SK-N-MC (cell line): Measurements from ENCODE around the gene ASH1L.

Experiments
- EZH2 ChIP-seq: fragments of 200-600 bp; sonication (generic); IDR thresholded peaks from one replicate; pipeline ENCODE4 v1.6.1; 2017; ENCODE audit warnings: antibody characterized with exemption
- FOXP2 ChIP-seq: optimal IDR thresholded peaks from 2 replicates; pipeline ENCODE3; 2011; ENCODE audit warnings: mild to moderate bottlenecking, moderate library complexity; ENCODE audit not compliant: insufficient read depth; ENCODE audit errors: extremely low read length, control extremely low read depth
- POLR2AphosphoS5 ChIP-seq: IDR thresholded peaks from 2 replicates; pipeline ENCODE4 v1.6.1; 2012; ENCODE audit warnings: mild to moderate bottlenecking, low read depth, low read length, borderline replicate concordance

- TF ChIP-seq EZH2 (no peak), POLR2AphosphoS5 (no peak), FOXP2 (no peak)
Observed at GRCh38 chr1:155379631-155380090, 182.9 kb downstream of the ASH1L start.
